GM19452 (cell line): Measurements from ENCODE around the gene OR5M8.

Experiments
- ATAC-seq: cut with Tn5 transposase; IDR thresholded peaks from one replicate; pipeline ENCODE4 v1.9.1; 2021; ENCODE audit not compliant: unreplicated experiment

OR5M8 gene

GRCh38 chr11:56491270-56491669, at the start of gene OR5M8:
Gene OR5M8, minus strand, starts transcription at chr11:56491370. Its CDS starts 0 bp downstream, at chr11:56491370.
- no peak for ATAC-seq

GRCh38 chr11:56533054-56533740, 42.0 kb upstream of the OR5M8 start:
- no peak for ATAC-seq

GRCh38 chr11:56531856-56532255, 40.7 kb upstream of the OR5M8 start:
- ATAC-seq: no peak

DNA sequence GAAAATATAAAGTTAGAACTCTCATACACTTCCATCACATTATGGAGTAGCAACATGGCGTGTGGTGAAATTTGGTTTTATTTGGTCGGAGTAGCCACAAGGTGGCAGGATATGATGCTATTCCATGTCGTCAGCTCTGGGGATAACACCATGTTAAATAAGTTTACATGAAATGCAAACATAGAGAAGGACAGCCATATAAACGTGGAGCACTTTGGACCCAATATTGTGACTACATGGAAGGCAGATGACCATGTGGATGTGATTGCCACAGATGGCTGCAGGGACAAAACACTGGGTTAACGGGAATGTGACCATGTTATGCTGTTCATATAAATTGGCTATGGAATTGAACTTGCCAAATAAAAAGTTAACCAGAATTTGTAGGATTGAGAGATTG, 30.8 kb upstream of the OR5M8 start:
- ATAC-seq: no peak

DNA sequence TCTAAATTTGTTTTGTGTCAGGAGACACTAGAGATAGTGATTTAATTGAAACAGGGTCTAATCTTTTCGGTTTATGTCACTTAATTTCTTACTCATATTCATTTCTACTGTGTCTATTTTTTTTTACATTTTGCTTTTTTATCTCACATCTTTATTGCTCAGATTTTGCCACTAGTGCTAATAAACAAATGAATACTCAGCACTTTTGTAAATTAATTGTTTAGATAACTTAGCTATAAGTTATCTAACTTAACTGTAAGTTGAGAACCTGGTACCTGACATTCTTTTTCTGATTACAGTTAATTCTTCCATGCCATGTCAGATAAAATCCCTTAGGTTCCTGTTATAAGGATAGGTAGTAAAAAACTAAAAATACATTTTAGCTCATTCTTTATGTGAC, 22.1 kb upstream of the OR5M8 start:
- ATAC-seq: no peak

- no peak for ATAC-seq
These were observed 18.3 kb upstream of the OR5M8 start for GRCh38 chr11:56509439-56509838.

DNA sequence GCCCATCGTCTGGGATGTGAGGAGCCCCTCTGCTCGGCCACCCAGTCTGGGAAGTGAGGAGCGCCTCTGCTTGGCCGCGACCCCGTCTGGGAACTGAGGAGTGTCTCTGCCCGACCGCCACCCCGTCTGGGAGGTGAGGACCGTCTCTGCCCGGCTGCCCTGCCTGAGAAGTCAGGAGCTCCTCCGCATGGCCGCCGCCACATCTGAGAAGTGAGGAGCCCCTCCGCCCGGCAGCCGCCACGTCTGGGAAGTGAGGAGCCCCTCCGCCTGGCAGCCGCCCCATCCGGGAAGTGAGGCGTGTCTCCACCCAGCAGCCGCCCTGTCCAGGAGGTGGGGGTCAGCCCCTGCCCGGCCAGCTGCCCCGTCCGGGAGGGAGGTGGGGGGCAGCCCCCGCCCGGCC, 5.8 kb upstream of the OR5M8 start:
- no peak for ATAC-seq

DNA sequence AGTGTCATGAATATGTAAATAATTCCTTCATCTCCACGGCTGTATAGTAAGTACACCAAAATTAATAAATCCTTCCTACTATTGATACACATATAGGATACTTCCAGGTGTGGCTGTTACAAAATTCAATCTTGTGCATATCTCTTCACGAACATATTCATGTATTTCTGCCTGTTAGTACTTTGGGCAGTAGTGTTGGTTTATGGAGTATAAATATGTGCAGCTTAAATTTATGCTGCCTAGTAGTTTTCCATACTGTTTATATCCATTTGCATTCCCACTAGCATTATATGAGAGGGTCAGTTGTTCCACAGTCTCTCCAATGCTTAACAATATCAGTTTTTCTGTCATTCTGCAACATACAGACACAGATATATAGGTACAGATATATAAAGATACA, 3.9 kb upstream of the OR5M8 start:
- no peak for ATAC-seq

DNA sequence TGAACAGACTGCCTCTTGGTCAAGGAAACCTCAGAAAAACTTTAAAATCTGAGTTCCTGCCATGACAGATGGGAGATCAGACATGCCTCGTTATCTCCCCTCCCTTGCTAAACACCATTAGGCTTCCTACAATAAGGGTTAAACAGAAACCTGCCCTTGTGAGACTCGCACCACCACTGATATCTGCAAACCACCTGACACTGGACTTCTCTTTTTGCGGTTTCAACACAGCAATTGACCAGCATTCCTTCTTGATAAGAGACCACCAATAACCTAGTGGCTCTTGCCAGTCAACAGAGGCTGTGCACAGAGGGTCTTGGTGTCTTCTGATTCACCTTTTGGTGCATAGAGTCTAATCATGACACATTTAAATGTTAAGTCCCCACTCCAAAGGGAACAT, 4.4 kb downstream of the OR5M8 start:
- no peak for ATAC-seq

GRCh38 chr11:56474729-56475235, 16.4 kb downstream of the OR5M8 start:
- no peak for ATAC-seq

DNA sequence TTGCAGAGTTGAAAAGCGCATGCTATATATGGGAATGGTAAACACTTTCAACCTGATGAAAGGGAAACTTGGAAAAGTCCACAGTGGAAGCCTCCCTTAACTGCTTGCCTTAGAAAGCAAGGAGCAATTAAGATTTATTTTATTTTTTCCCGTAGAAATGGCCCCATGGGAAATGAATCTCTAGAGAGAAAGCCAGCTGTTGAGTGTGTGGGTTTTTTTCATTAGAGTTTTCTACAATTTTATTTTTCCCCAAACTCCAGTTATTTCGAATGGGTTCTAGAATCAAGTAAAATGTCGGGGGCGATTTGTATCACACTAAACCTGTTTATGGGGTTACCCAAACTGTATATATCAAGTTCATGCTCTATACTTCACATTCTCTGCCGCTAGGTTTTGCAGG, 17.9 kb downstream of the OR5M8 start, which contains the start of gene OR5M3:
OR5M3 (minus strand) TSS at position 101 of the 400 bp plus-strand sequence. CDS start 2,855 bp downstream, outside the sequence.
- ATAC-seq: no peak

- ATAC-seq: no peak
These were observed 34.1 kb downstream of the OR5M8 start for GRCh38 chr11:56457076-56457475.

DNA sequence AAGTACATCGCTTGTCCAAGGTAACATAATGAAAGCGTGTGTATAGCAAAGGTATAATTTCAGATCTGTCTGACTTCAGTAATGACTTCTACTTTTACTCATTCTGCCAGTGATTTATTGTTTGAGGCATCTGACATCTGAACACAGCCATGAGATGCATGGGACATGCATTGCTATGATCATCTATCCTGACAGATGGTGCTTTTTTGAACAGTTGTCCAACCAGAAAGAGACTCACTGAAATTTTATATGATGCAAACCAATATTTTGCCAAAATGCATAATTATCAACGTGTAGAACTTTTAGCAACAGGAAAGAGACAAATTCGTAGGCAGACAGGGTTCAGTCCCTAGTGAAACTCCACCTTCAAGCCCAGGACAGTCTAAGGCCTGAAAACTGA, 37.6 kb downstream of the OR5M8 start:
- no peak for ATAC-seq
